ENCODE data around the gene WDTC1. TPM values are rescaled to one million over a fixed set of nuclear protein-coding genes. Genes with fewer than 3 reads are reported as not detected.
"Not testable (repeated sequence)": the region's sequence is repeated elsewhere in the genome, so short reads cannot be mapped to it uniquely, and the experiment has no call there.

The WDTC1 gene
- total RNA-seq, 1 experiment from 2014 or later, result 26.6 TPM

- no peak for TF ChIP-seq CBX3 (IDR thresholded peaks at IDR 0.05; ENCODE audit: low read depth)
- TF ChIP-seq SIN3A (IDR thresholded peaks at IDR 0.05; ENCODE audit: low read depth), result no peak
- no peak for TF ChIP-seq ZNF274 (IDR thresholded peaks at IDR 0.05; ENCODE audit: low read depth, low read length)
These were observed 30.5 kb upstream of the WDTC1 start (continued) for GRCh38 chr1:27203946-27204345.

- H4K20me1 ChIP-seq (ENCODE audit: insufficient read depth); BruUV-seq (replicated peaks); H3K9me2 ChIP-seq (ENCODE audit: insufficient read depth); DNase-seq (ENCODE audit: low read depth, low spot score); H3K9me3 ChIP-seq (ENCODE audit: control insufficient read depth in 1 of 2, insufficient read depth in 1 of 2, low read depth in 1 of 2, low read length in 2 of 2); H3K79me2 ChIP-seq (ENCODE audit: insufficient read depth, low read length); intact Hi-C loops (cut with micrococcal nuclease); H3K27me3 ChIP-seq (ENCODE audit: insufficient read depth, low read length); H3K27ac ChIP-seq (ENCODE audit: low read depth, low read length); POLR2A ChIA-PET; H3K9ac ChIP-seq (ENCODE audit: low read length); H3K4me1 ChIP-seq (ENCODE audit: control insufficient read depth in 1 of 2, insufficient read depth in 2 of 2, low read length in 2 of 2); H3K36me3 ChIP-seq (ENCODE audit: control insufficient read depth in 1 of 2, insufficient read depth in 2 of 2, low read length in 2 of 2); H3K4me2 ChIP-seq (ENCODE audit: low read length); CTCF ChIA-PET; RAD21 ChIA-PET (ENCODE audit: low non-redundant PET in 1 of 2, low total read pairs in 2 of 2, uncharacterized antibody in 2 of 2, unreplicated experiment in 2 of 2); ATAC-seq; H2AFZ ChIP-seq (ENCODE audit: low read depth, low read length, poor library complexity, severe bottlenecking); H3K4me3 ChIP-seq (replicated peaks in 1 of 2; ENCODE audit: low read depth in 1 of 2, low read length in 2 of 2): not testable (repeated sequence)
These were observed 27.2 kb upstream of the WDTC1 start for GRCh38 chr1:27207238-27207637.

GRCh38 chr1:27208143-27208850 is 26.1 kb upstream of the WDTC1 start:
- BruUV-seq (replicated peaks); H3K9ac ChIP-seq (ENCODE audit: low read length); DNase-seq (ENCODE audit: low read depth, low spot score); H3K36me3 ChIP-seq (ENCODE audit: control insufficient read depth in 1 of 2, insufficient read depth in 2 of 2, low read length in 2 of 2); H4K20me1 ChIP-seq (ENCODE audit: insufficient read depth); RAD21 ChIA-PET (ENCODE audit: low non-redundant PET in 1 of 2, low total read pairs in 2 of 2, uncharacterized antibody in 2 of 2, unreplicated experiment in 2 of 2); H3K4me1 ChIP-seq (ENCODE audit: control insufficient read depth in 1 of 2, insufficient read depth in 2 of 2, low read length in 2 of 2); H3K27ac ChIP-seq (ENCODE audit: low read depth, low read length); H3K9me2 ChIP-seq (ENCODE audit: insufficient read depth); H3K9me3 ChIP-seq (ENCODE audit: control insufficient read depth in 1 of 2, insufficient read depth in 1 of 2, low read depth in 1 of 2, low read length in 2 of 2); H2AFZ ChIP-seq (ENCODE audit: low read depth, low read length, poor library complexity, severe bottlenecking); H3K27me3 ChIP-seq (ENCODE audit: insufficient read depth, low read length); H3K4me2 ChIP-seq (ENCODE audit: low read length); intact Hi-C loops (cut with micrococcal nuclease); H3K79me2 ChIP-seq (ENCODE audit: insufficient read depth, low read length); ATAC-seq; H3K4me3 ChIP-seq (replicated peaks in 1 of 2; ENCODE audit: low read depth in 1 of 2, low read length in 2 of 2); POLR2A ChIA-PET: not testable (repeated sequence)
- CTCF ChIA-PET, result interaction anchor here (2.5 kb wide), 1 partner anchor 11 kb away, joined by 7 read pairs; no protein-coding TSS in a partner anchor

All from HCT116 (cell line).